Neural crest cell (in vitro differentiated cells): ENCODE measurements around the gene GLIPR2. TPM values are rescaled to one million over a fixed set of nuclear protein-coding genes. Genes with fewer than 3 reads are reported as not detected.

ENCODE experiments used
- DNase-seq: peaks from one replicate; pipeline ENCODE4 v3.0.0; 2021; ENCODE audit warnings: low read depth, mixed read lengths, low spot score
- H3K27ac Mint-ChIP-seq: one replicate; pipeline ENCODE4 v1.8.0; 2021; ENCODE audit warnings: mild to moderate bottlenecking, mixed read lengths; ENCODE audit not compliant: unreplicated experiment
- H3K27me3 Mint-ChIP-seq: 2 replicates; pipeline ENCODE4 v1.8.0; 2021; ENCODE audit warnings: low read depth, mild to moderate bottlenecking, mixed read lengths
- H3K36me3 Mint-ChIP-seq: 2 replicates; pipeline ENCODE4 v1.8.0; 2021; ENCODE audit warnings: low read depth, mild to moderate bottlenecking, mixed read lengths
- H3K4me1 Mint-ChIP-seq: 2 replicates; pipeline ENCODE4 v1.8.0; 2021; ENCODE audit warnings: mixed read lengths
- H3K4me3 Mint-ChIP-seq: one replicate; pipeline ENCODE4 v1.8.0; 2021; ENCODE audit warnings: mild to moderate bottlenecking, mixed read lengths
- H3K9me3 Mint-ChIP-seq: 2 replicates; pipeline ENCODE4 v1.8.0; 2021; ENCODE audit warnings: mixed read lengths
- CTCF ChIP-seq: fragments of 200-600 bp; sonication (generic); conservative IDR thresholded peaks from 2 replicates; pipeline ENCODE4 v1.5.0; 2021; ENCODE audit warnings: antibody characterized with exemption, mild to moderate bottlenecking
- total RNA-seq: library from RNA; stranded (reverse); gene quantifications from 2 replicates; pipeline ENCODE4 v1.2.1, GENCODE V29; 2021

GLIPR2 gene
- total RNA-seq, 1 donor from 2014 or later: 24.2 TPM

- Mint-ChIP-seq H3K36me3 (peaks cover 15% of the 10 kb centered on the region), H3K4me3 (no peak overlapping the region), H3K4me1 (peaks cover 4% of the 10 kb centered on the region), H3K9me3 (peaks cover 9% of the 10 kb centered on the region), H3K27ac (no peak overlapping the region), H3K27me3 (no peaks in the 10 kb centered on the region)
- no peak for TF ChIP-seq CTCF
- DNase-seq: no peak
Observed at GRCh38 chr9:36146651-36147050, 10.1 kb downstream of the GLIPR2 start.

- peaks cover 15% of the 10 kb centered on the region for H3K36me3 Mint-ChIP-seq
- H3K27ac Mint-ChIP-seq: peak overlapping the region; percentile 89
- DNase-seq: no peak
- TF ChIP-seq CTCF: no peak
- H3K9me3 Mint-ChIP-seq: peaks cover 9% of the 10 kb centered on the region
- peaks cover 4% of the 10 kb centered on the region for H3K4me1 Mint-ChIP-seq
- no peaks in the 10 kb centered on the region for H3K27me3 Mint-ChIP-seq
- H3K4me3 Mint-ChIP-seq: no peak overlapping the region
Observed at GRCh38 chr9:36147441-36148175, 11.1 kb downstream of the GLIPR2 start.

- TF ChIP-seq CTCF: no peak
- Mint-ChIP-seq H3K4me3 (no peak overlapping the region), H3K4me1 (peaks cover 4% of the 10 kb centered on the region), H3K9me3 (peaks cover 9% of the 10 kb centered on the region), H3K36me3 (peaks cover 15% of the 10 kb centered on the region), H3K27me3 (no peaks in the 10 kb centered on the region), H3K27ac (no peak overlapping the region)
- DNase-seq: no peak
Observed at GRCh38 chr9:36148311-36149051, 11.9 kb downstream of the GLIPR2 start.

- DNase-seq: no peak
- H3K4me1 Mint-ChIP-seq: peaks cover 5% of the 10 kb centered on the region
- H3K36me3 Mint-ChIP-seq: peaks cover 15% of the 10 kb centered on the region
- no peak for TF ChIP-seq CTCF
- no peak overlapping the region for H3K4me3 Mint-ChIP-seq
- no peaks in the 10 kb centered on the region for H3K27me3 Mint-ChIP-seq
- H3K9me3 Mint-ChIP-seq: peaks cover 9% of the 10 kb centered on the region
- no peak overlapping the region for H3K27ac Mint-ChIP-seq
Observed at GRCh38 chr9:36149197-36149596, 12.7 kb downstream of the GLIPR2 start.

DNA sequence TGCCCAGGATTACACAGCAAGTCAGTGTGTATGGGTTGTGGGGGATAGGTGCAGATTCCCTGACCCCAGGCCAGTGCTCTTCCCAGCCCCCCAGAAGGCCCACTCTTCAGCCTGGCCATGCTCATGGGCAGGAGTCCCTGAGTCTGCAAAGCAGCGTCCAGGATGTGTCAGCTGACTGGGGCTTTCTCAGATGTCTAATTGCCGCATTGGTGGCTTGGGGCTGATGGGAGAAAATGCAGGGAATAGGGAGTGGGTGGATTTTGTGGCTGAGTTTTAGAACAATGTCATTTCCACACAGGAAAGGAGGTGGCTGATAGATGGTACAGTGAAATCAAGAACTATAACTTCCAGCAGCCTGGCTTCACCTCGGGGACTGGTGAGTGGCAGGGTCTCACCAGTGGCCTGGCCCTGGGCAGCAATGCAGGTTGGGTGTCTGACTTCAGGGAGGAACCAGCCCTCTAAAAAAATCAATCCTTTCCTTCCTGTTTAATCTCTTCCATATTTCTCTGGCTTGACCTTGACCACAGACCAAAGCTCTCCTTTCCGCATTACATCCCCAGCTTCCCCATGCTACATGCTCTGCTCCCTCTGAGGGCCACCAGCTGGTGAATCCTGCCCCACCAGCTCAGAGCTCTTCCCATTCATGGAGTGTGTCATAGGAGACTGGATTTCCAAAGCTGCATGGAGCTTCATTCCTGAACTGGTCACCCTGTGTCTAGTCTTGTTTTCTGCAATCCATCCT lies 14.2 kb downstream of the GLIPR2 start:
- peaks cover 10% of the 10 kb centered on the region for H3K4me1 Mint-ChIP-seq
- no peak for DNase-seq
- no peak overlapping the region for H3K4me3 Mint-ChIP-seq
- no peaks in the 10 kb centered on the region for H3K27me3 Mint-ChIP-seq
- no peak for TF ChIP-seq CTCF
- peak overlapping the region; percentile 92 for H3K27ac Mint-ChIP-seq
- H3K9me3 Mint-ChIP-seq: peaks cover 3% of the 10 kb centered on the region
- peaks cover 9% of the 10 kb centered on the region for H3K36me3 Mint-ChIP-seq
